K562 (cell line): ENCODE data around the gene PBXIP1. TPM values are rescaled to one million over a fixed set of nuclear protein-coding genes. Genes with fewer than 3 reads are reported as not detected.
A peak's percentile ranks its signal among the peaks of the same experiment; 100 is the strongest.

Source experiments
- BACH1 ChIP-seq: fragments of 200-800 bp; sonication (Bioruptor generic); IDR thresholded peaks from 2 replicates; pipeline ENCODE4 v1.6.1; 2016; ENCODE audit warnings: missing genetic modification characterization, missing compliant biosample characterization
- BRD9 ChIP-seq: fragments of 450-650 bp; IDR thresholded peaks from 2 replicates; pipeline ENCODE4 v1.6.1; 2018; ENCODE audit warnings: low read depth; ENCODE audit not compliant: partially characterized antibody
- DDX20 ChIP-seq: fragments of 450-650 bp; IDR thresholded peaks from 2 replicates; pipeline ENCODE4 v1.6.1; 2016; ENCODE audit warnings: missing genetic modification characterization, low read depth, mild to moderate bottlenecking, missing compliant biosample characterization, moderate library complexity
- EP300 ChIP-seq: IDR thresholded peaks from 2 replicates; pipeline ENCODE4 v1.6.1; 2012; ENCODE audit warnings: low read length, improper control_type of control experiment
- FIP1L1 ChIP-seq: fragments of 200-400 bp; formaldehyde crosslinking; IDR thresholded peaks from 2 replicates; pipeline ENCODE4 v1.6.1; 2018; ENCODE audit warnings: mild to moderate bottlenecking, low read depth, low read length; ENCODE audit not compliant: poor library complexity, severe bottlenecking
- FOS ChIP-seq: IDR thresholded peaks from 3 replicates; pipeline ENCODE4 v1.6.1; 2011; ENCODE audit not compliant: insufficient read length; ENCODE audit errors: extremely low read depth
- GABPB1 ChIP-seq: sonication (generic); formaldehyde crosslinking; IDR thresholded peaks from 2 replicates; pipeline ENCODE4 v1.8.0; 2022; ENCODE audit warnings: mild to moderate bottlenecking, missing genetic modification reagents
- ILK ChIP-seq: fragments of 450-650 bp; IDR thresholded peaks from 2 replicates; pipeline ENCODE4 v1.6.1; 2016; ENCODE audit warnings: missing genetic modification characterization, low read depth, mild to moderate bottlenecking, missing compliant biosample characterization, moderate library complexity, borderline replicate concordance
- MAZ ChIP-seq, 2 experiments: fragments of 450-650 bp in 1 of 2; sonication (generic) in 1 of 2; formaldehyde crosslinking; IDR thresholded peaks in 1 of 2; conservative IDR thresholded peaks in 1 of 2; 2 replicates each; pipeline versions ENCODE4 v1.4.0 to v1.5.0; 2020; ENCODE audit warnings: mild to moderate bottlenecking in 1 of 2, missing genetic modification reagents in 1 of 2
- MBD2 ChIP-seq: sonication (generic); IDR thresholded peaks from 2 replicates; pipeline ENCODE4 v1.6.1; 2016; ENCODE audit warnings: low read depth, borderline replicate concordance
- NFE2L1 ChIP-seq: fragments of 450-650 bp; IDR thresholded peaks from 2 replicates; pipeline ENCODE4 v1.6.1; 2016; ENCODE audit warnings: missing genetic modification characterization, low read depth, mild to moderate bottlenecking, missing compliant biosample characterization, moderate library complexity, borderline replicate concordance
- PHB2 ChIP-seq: fragments of 450-650 bp; IDR thresholded peaks from 2 replicates; pipeline ENCODE4 v1.6.1; 2017; ENCODE audit warnings: low read depth
- POLR2A ChIP-seq: fragments of 450-650 bp; conservative IDR thresholded peaks from 2 replicates; pipeline ENCODE4 v1.6.1; 2016
- POLR2H ChIP-seq: IDR thresholded peaks from 2 replicates; pipeline ENCODE4 v1.6.1; 2016; ENCODE audit warnings: missing genetic modification characterization, low read depth, mild to moderate bottlenecking, control low read depth, missing compliant biosample characterization, moderate library complexity
- RBBP5 ChIP-seq: fragments of 200-600 bp; sonication (generic); IDR thresholded peaks from 2 replicates; pipeline ENCODE4 v1.6.1; 2012; ENCODE audit warnings: borderline replicate concordance, mild to moderate bottlenecking, low read length, control low read depth, inconsistent platforms; ENCODE audit not compliant: insufficient read depth, poor library complexity, severe bottlenecking
- RBFOX2 ChIP-seq: fragments of 200-400 bp; formaldehyde crosslinking; IDR thresholded peaks from 2 replicates; pipeline ENCODE4 v1.6.1; 2017; ENCODE audit warnings: low read depth, mild to moderate bottlenecking, low read length, moderate library complexity
- RBM14 ChIP-seq: fragments of 200-400 bp; formaldehyde crosslinking; IDR thresholded peaks from 2 replicates; pipeline ENCODE4 v1.6.1; 2018; ENCODE audit warnings: low read depth, mild to moderate bottlenecking, low read length, moderate library complexity, borderline replicate concordance; ENCODE audit not compliant: insufficient read depth
- TFAP4 ChIP-seq: sonication (generic); formaldehyde crosslinking; IDR thresholded peaks from 2 replicates; pipeline ENCODE4 v1.8.0; 2022; ENCODE audit warnings: missing genetic modification reagents, mild to moderate bottlenecking, moderate library complexity, borderline replicate concordance
- ZC3H4 ChIP-seq: sonication (generic); formaldehyde crosslinking; IDR thresholded peaks from 2 replicates; pipeline ENCODE4 v1.9.0; 2021; ENCODE audit warnings: missing genetic modification reagents, borderline replicate concordance
- ZMIZ1 ChIP-seq, 2 experiments: fragments of 150-350 bp in 1 of 2; IDR thresholded peaks; 2 replicates each; pipeline ENCODE4 v1.6.1; 2012 to 2016; ENCODE audit warnings: low read depth in 2 of 2, low read length in 2 of 2, mild to moderate bottlenecking in 1 of 2, moderate library complexity in 1 of 2
- ZNF311 ChIP-seq: fragments of 250-450 bp; sonication (Bioruptor Pico); IDR thresholded peaks from 2 replicates; pipeline ENCODE4 v1.4.0; 2020; ENCODE audit warnings: mild to moderate bottlenecking, moderate library complexity
- ZNF395 ChIP-seq: fragments of 200-800 bp; sonication (Bioruptor generic); IDR thresholded peaks from 2 replicates; pipeline ENCODE4 v1.6.1; 2017; ENCODE audit warnings: missing genetic modification characterization, missing compliant biosample characterization
- polyA plus RNA-seq, 8 experiments: library from polyadenylated mRNA; depleted of rRNA in 4 of 8; stranded (reverse) in 5 of 8; unstranded in 3 of 8; fragments of >200 nt; fragmentation: Nextera tagmentation in 2 of 8; fragmentation: Illumina TruSeq in 1 of 8; extraction: Ambion mirVana in 2 of 8; extraction: Trizol in 1 of 8; gene quantifications; 2 replicates each; pipeline versions ENCODE4 v1.2.1 to v1.2.3, GENCODE V29; 2011 to 2014; ENCODE audit warnings: inconsistent platforms in 1 of 8, missing spikeins in 1 of 8
- total RNA-seq, 7 experiments: library from RNA; depleted of rRNA in 6 of 7; stranded (reverse); fragments of >200 nt in 6 of 7; fragmentation: Illumina TruSeq in 2 of 7; extraction: Trizol in 2 of 7; gene quantifications; 2 replicates each; pipeline versions ENCODE4 v1.2.1 to v1.2.3, GENCODE V29; 2011 to 2021; ENCODE audit warnings: low replicate concordance in 1 of 7

The PBXIP1 gene
- total and polyA plus RNA-seq, 9 of the 15 experiments (the other 6 are each of a cell fraction or from before 2014, with no cell fraction given) = 0.13 to 8.3 (median 5.8) TPM

GRCh38 chr1:155002464-155003226 lies 46.7 kb upstream of the PBXIP1 start, which contains the start of gene ZBTB7B (continued):
- TF ChIP-seq ZMIZ1 (IDR thresholded peaks at IDR 0.05; ENCODE audit: low read depth in 2 of 2, low read length in 2 of 2) = no peak
- TF ChIP-seq POLR2H = no peak
- no peak; the same call in 1 of the 2 replicates for TF ChIP-seq RBFOX2
- no peak for TF ChIP-seq FOS
- no peak for TF ChIP-seq ZNF311 (CRISPR knock-in tag)
- peak; percentile 10; the same call in 1 of the 2 replicates for TF ChIP-seq POLR2A
- TF ChIP-seq BRD9 = peak; percentile 22
- no peak for TF ChIP-seq BACH1 (tag)
- TF ChIP-seq ZC3H4 (CRISPR knock-in tag) = no peak
- TF ChIP-seq MBD2 = 0 out of 2 replicates have a peak, but pooled peaks have one; percentile 17
- TF ChIP-seq PHB2 = no peak
- no peak for TF ChIP-seq ILK (tag)
- TF ChIP-seq RBBP5 = no peak
- 0 out of 2 replicates have a peak, but pooled peaks have one; percentile 4 for TF ChIP-seq TFAP4 (CRISPR knock-in tag)
- TF ChIP-seq FIP1L1 = no peak
- no peak for TF ChIP-seq RBM14
- TF ChIP-seq NFE2L1 (tag) = no peak
- no peak for TF ChIP-seq ZNF395 (CRISPR knock-in tag)
- TF ChIP-seq DDX20 = no peak
- TF ChIP-seq GABPB1 = no peak
- TF ChIP-seq EP300 = no peak
- no peak for TF ChIP-seq MAZ (CRISPR knock-in tag; conservative IDR thresholded peaks at IDR 0.05 in 1 of 2, IDR thresholded peaks at IDR 0.05 in 1 of 2)
